ENCODE data around the gene CCNA1.

The CCNA1 gene

GRCh38 chr13:36432106-36432544 lies at the start of gene CCNA1:
CCNA1 (plus strand) TSS chr13:36432495; CDS start chr13:36433057, 562 bp downstream.
- no peak for DNase-seq

GRCh38 chr13:36385489-36385888 lies 46.8 kb upstream of the CCNA1 start:
- no peak for DNase-seq

- no peak for DNase-seq
Measured at GRCh38 chr13:36395280-36395679, 37.0 kb upstream of the CCNA1 start.

- no peak for DNase-seq
Measured at GRCh38 chr13:36405151-36405550, 27.1 kb upstream of the CCNA1 start.

- no peak for DNase-seq
Measured at GRCh38 chr13:36412736-36413135, 19.6 kb upstream of the CCNA1 start.

GRCh38 chr13:36413161-36413560 lies 19.1 kb upstream of the CCNA1 start:
- DNase-seq = no peak

DNA sequence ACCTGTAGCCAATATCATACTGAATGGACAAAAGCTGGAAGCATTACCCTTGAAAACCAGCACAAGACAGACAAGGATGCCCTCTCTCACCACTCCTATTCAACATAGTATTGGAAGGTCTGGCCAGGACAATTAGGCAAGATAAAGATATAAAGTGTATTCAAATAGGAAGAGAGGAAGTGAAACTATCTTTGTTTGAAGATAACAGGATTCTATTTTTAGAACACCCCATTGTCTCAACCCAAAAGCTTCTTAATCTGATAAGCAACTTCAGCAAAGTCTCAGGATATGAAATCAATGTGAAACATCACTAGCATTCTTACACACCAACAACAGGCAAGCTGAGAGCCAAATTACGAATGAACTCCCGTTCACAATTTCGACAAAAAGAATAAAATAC lies 17.8 kb upstream of the CCNA1 start:
- DNase-seq = no peak

DNA sequence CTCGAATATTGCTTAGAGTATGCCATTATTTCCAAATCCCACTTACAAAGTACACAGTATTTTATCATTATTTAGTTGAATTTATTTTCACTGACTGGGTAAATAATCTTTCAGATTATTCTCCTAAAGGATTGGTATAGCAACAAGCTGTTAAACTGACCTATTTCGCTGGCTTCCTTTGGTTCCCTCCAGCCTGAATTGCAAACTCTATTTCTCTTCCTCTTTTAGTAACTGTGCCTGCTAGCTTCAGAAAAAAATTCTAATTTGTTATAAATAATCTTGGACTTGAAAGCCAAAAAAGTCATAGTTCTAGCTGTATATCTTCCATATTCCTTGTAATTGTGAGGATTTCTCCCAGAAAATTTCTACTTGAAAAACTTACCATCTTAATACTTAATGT lies 15.0 kb upstream of the CCNA1 start:
- no peak for DNase-seq

DNA sequence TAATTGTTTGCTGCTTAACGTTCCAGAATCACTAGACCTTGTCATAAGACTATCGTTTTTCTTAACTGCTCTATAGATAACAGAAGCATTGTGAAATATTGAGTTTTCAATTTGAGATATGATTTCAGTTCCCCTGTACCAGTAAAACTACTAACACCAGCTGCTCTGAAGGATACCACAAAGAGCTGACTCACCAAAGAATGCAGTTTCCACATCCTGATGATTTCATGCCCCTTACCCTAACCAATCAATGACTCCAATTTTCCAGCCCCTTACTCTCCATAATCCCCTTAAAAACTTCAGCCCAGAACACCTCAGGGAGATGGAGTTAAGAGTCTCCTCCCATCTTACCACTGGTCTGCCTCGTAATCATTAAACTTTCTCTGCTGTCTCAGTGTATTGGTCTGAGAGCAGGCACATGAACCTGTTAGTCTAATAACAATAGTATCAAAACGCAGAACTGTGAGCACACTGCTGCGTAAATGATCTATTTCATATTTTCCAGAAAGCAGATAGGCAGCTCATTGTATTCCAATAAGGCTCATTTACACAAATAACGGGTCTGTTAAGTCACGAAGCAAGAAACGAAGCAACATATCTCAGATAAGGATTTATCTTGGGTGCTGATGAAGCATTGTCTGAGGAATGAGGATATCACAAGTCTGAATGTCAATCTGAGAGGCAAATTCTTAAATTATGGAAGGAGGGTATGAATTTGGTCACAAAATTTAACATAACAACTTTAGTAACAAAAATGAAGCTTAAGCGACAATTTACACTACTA lies 14.1 kb upstream of the CCNA1 start:
- DNase-seq = peak; percentile 3

- peak; percentile 62 for DNase-seq
Measured at GRCh38 chr13:36420437-36420891, 11.8 kb upstream of the CCNA1 start.

DNA sequence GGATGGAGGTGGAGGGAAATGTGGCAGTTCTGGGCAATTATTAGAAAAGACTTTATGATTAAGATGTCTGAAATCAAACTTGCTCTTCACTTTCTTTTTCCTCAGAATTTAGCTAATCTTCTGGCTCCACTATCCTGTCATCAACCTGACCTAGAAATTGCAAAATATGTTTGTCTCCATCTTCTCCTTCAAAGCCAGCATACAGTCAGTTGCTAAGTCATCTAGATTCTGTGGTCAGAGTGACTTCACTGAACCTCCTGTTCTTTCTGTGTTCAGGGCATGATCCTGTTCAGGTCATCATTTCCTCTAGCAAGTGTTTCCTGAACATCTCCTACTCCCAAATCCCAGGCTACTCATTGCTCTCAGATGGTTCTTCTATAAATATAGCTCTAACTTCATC lies 10.8 kb upstream of the CCNA1 start:
- no peak for DNase-seq

GRCh38 chr13:36428086-36428485 lies 4.2 kb upstream of the CCNA1 start:
- no peak for DNase-seq

DNA sequence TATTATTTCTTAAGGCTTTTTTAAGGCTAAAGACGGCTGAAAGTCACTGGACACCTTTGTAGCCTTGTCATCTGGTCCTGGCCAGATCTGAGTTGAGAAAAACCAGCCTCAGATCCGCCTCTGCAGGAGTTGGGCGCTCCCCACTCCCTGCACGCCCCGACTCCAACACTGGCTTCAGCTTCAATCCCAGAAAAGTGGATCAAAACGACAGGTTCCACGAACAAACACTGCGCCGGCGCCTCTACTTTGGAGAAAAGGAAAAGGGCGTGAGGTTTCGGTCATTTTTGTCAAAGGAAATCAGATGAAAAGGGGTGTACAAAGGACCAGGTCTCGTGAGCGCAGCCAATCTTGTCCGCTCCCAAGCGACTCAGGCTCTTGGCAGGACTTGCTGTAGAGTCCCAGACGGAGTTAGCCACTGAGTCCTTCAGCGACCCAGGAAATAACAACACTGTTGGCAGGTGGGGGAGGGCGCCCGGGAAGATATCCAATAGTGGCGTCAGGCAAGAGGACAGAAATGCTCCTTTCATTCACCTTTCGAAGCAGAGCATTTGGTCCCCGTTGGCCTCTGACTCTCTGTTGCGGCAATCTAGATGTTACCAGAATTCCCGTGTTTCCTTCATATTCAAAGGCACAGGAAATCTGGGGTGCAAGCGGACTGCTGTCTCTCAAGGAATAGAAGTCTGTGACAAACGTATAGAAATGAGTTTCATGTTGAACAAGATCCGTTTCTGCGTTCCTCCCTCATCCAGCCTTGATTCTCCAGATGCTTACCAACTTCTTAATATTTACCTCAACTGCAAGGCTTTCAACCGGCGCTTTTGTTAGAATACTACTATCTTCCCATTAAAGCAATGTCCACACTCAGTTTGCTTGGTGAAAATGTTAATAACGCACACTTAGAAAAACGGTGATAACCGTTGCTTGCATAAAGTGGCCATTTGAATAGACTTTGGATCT lies 1.8 kb upstream of the CCNA1 start:
- DNase-seq = no peak

- no peak for DNase-seq
Measured at GRCh38 chr13:36431204-36432105, 840 bp upstream of the CCNA1 start.

DNA sequence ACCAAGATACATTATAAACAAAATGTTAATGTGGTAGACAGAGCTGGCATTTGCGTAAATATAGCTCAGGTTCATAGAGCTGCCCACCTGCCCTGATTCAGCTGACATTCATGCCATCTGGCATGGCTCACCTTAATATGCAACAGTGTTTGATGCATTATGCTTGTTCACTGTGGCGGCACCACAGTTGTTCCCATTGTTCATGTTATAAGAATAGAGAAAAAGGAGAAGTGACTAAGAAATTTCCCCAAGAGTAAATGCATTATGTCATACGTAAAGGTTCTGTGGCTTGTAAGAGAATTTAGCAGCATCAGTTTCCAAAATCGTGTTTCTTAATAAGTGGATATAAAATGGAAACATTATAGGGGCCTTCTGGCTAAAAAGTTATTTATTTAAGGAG lies 4.5 kb downstream of the CCNA1 start:
- no peak for DNase-seq

DNA sequence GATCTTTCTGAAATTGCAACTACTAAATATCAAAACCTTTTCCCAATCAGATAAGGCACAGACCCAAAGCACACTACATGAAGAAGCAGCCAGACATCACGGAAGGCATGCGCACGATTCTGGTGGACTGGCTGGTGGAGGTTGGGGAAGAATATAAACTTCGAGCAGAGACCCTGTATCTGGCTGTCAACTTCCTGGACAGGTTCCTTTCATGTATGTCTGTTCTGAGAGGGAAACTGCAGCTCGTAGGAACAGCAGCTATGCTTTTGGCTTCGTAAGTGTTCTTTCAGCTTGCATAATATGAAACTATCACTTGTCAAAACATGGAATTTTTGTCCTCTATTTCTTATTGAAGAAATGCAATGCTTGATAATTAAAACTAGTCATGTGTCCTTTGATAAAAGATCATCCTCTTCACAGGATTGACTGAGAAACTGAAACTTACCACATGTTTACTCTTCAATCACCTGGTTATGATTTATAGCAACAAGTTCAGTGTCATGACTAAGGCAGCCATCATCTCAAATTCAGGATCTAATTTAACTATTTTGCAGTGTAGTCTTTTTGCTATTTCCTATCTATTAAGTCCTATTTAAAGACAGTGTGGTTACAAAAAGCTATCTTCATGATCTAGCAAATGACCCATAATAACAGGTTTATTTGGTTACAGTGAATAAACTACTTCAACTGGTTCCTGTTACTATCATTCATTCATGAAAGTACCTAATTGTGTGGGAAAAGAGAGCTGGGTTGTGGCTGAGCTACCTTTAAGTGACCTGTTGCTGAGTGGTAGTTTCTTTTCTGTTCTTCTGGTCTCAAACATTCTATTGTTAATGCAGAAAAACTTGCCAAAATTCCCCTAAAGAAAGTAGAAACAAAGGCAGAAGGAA lies 6.5 kb downstream of the CCNA1 start:
- no peak for DNase-seq

DNA sequence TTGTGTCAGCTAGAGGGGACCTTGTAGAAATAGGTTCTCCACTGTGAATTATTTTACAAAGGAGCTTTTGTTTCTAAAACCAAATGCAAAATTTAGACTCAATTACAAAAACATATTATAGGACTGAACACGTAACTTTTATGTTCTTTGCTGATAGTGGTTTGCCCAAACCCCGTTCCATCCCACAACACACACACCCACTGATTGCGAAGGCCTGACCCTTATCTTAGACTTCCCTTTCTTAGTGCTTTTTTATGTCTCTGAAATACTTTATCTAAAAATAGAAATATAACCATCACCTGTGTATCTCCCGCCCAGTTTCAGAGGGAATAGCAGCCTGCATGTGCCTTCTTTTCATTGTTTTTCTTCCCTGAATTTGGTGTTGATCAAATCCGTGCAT lies 13.0 kb downstream of the CCNA1 start:
- no peak for DNase-seq

- no peak for DNase-seq
Measured at GRCh38 chr13:36445891-36446351, 13.6 kb downstream of the CCNA1 start.

DNA sequence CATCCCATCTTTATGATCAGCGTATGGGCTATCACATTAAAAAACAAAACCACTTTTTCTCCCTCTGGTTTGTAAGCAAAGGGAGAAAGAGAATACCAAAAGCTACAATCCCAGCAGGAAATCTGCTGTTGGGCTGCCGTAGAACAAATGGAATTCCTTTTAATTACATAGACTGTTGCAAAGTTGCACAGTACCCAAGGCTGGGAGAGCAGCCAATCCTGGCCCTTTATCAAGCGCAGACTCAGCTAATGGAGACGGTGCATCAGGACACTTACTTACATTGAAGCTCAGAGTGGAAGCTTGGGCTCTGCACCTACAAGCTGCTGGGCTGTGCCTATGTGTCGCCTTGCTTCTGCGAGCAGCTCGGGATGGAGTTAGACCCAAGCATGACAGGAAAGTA lies 15.2 kb downstream of the CCNA1 start:
- no peak for DNase-seq

DNA sequence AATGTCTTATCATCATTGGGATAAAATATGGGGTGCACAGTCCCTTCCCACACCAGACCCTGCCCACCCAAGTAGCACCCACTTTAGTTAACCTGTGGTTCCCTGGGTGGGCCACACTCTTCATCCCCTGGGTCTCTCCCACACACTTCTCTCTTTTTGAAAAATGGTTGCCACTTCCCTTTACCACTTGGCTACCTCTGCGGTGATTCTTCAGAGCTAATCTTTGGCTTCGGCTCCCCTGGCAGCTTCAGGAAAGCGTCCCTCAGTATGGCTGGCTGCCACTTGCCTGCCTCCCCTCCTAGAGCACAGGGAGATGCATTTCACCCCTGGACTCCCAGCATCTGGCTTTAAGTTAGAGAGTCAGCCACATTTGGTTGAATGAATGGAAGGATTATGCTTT lies 18.2 kb downstream of the CCNA1 start:
- no peak for DNase-seq

DNA sequence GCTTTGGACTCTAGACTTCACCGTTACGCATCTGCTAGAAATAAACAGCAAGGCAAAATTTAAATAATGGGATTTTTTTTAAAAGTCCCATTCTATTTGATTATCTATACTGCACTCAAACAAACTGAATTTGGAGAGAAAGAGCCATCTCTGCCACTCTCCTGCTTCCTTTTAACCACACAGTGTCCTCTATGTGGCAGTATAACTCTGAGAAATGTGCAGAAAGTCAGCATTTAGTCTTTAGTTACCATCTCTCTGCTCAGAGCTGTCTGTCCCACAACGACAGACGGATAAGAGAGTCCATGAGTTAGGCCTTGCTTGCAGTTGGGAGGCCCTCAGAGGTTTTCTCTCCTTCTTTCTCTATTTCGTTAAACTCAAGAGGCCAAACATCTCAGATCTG lies 21.2 kb downstream of the CCNA1 start:
- no peak for DNase-seq

DNA sequence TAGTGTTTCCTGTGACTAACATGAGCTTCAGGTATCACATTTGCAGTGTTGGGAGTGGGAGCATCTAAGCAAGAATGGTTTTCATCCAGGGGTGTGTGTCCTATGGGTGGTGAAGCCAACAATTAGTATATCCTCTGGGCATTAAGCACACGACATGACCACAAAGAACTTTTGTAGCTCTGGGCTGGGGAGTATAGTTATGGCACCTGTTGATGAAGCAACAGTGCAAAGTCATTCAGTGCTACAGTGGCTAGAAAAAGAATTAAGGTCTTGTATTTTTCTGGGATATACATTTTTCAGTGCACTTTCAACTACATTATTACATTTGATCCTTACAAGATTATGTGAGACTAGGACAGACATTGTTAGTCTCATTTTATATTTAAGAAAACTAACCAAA lies 21.8 kb downstream of the CCNA1 start:
- DNase-seq = no peak
